C4-2B (cell line): ENCODE measurements around the gene SH3BP5L.

ENCODE experiments used
- H3K27ac ChIP-seq: fragments of 450-650 bp; 2 replicates; pipeline ENCODE4 v1.5.1; 2017
- ZFX ChIP-seq: fragments of 450-650 bp; IDR thresholded peaks from 2 replicates; pipeline ENCODE4 v1.6.1; 2017
- TF ChIP-seq, protein P1 (sequence below): fragments of 450-650 bp; conservative IDR thresholded peaks from 2 replicates; pipeline ENCODE4 v1.5.1; 2017; ENCODE audit warnings: mild to moderate bottlenecking

Gene SH3BP5L

GRCh38 chr1:248824301-248824700, 1.4 kb downstream of the SH3BP5L start:
- no peak overlapping the region for H3K27ac ChIP-seq

DNA sequence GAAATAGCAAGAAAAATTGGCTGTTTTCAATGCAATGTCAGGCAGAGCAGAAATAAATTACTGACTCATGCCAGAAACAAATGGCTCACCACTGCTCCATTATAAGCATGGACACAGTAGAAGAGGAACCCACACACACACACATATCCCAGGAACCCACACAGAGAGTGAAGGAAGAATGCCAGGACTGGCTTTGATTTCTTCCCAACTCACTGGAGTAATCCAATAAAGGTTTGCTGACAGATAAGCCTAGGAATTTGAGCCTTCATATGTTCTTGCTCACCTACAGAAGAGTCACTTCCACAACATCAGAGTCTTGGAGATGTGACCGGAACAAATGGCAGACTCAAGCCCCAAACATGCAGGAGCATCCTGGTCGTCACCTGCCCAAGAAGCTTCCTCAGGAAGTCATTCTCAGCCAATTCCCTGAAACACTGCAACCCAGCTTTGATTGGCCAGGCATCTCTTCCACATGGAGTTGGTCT, 2.2 kb downstream of the SH3BP5L start:
- TF ChIP-seq ZFX: no peak
- TF ChIP-seq, protein P1, sequence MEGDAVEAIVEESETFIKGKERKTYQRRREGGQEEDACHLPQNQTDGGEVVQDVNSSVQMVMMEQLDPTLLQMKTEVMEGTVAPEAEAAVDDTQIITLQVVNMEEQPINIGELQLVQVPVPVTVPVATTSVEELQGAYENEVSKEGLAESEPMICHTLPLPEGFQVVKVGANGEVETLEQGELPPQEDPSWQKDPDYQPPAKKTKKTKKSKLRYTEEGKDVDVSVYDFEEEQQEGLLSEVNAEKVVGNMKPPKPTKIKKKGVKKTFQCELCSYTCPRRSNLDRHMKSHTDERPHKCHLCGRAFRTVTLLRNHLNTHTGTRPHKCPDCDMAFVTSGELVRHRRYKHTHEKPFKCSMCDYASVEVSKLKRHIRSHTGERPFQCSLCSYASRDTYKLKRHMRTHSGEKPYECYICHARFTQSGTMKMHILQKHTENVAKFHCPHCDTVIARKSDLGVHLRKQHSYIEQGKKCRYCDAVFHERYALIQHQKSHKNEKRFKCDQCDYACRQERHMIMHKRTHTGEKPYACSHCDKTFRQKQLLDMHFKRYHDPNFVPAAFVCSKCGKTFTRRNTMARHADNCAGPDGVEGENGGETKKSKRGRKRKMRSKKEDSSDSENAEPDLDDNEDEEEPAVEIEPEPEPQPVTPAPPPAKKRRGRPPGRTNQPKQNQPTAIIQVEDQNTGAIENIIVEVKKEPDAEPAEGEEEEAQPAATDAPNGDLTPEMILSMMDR: no peak
- H3K27ac ChIP-seq: no peak overlapping the region

More at GRCh38 chr1:248824301-248824700, 1.4 kb downstream of the SH3BP5L start:
- TF ChIP-seq, protein P1: no peak
- TF ChIP-seq ZFX: no peak

- H3K27ac ChIP-seq: no peak overlapping the region
- no peak for TF ChIP-seq ZFX
- TF ChIP-seq, protein P1: no peak
Measured at GRCh38 chr1:248822148-248823032, 3.3 kb downstream of the SH3BP5L start.

- H3K27ac ChIP-seq: no peak overlapping the region
- TF ChIP-seq ZFX: no peak
- TF ChIP-seq, protein P1: no peak
Measured at GRCh38 chr1:248821641-248822040, 4.1 kb downstream of the SH3BP5L start.

DNA sequence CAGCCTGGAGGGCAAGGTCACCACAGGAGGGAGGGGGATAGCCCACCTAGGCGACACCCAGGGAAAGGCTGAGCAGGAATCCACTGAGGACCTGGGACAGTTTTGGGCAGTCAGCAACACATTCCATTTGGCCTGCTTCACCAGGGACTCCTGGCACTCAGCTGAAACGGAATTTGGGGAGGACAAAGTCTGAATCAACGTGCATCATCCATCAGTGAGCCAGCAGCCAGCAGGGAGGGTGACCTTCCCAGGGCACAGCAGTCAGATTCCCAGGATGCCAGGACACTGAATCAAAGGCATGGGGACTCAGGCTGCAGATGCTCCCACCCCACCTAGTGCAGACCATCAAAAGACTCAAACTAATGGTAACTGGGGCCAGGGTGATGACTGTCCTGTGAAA, 4.6 kb downstream of the SH3BP5L start:
- TF ChIP-seq, protein P1: no peak
- no peak overlapping the region for H3K27ac ChIP-seq

DNA sequence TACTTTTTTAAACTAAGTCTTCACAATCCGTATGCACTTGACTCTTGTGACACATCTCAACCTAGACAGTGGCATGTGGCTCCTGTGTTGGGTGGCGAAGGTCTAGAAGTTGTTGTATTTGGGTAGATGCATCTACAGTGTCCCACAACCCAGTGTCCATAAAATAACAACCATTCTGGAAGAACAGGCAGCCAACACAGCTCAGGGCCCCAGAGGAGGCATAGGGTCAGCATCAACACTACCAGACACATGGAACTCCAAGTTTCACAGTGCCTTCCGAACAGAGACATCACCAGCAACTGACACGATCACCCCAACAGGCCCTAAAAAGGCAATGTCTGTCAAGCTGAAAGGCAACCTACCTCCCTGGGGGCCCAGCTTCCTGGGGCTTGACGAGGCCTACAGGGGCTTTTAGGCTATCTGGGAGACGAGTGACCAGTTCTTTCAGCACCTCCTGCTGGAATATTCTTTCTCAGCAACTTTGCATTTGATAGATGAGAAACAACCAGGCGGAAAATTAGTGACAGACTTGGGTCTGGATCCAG, 5.6 kb downstream of the SH3BP5L start:
- H3K27ac ChIP-seq: no peak overlapping the region
- TF ChIP-seq, protein P1: no peak
- no peak for TF ChIP-seq ZFX
